Spleen (tissue), 11 donors: ENCODE results near the gene EPOP. TPM values are rescaled to one million over a fixed set of nuclear protein-coding genes. Genes with fewer than 3 reads are reported as not detected.
A peak's percentile ranks its signal among the peaks of the same experiment; 100 is the strongest.

Experiments
- DNase-seq: peaks from one replicate; pipeline ENCODE4 v3.0.0-alpha.2; 2020
- H3K27ac ChIP-seq, 8 donors: fragments of 200-600 bp; sonication (generic) in 7 of 8; 1 replicate in 4 of 8; 2 replicates in 4 of 8; pipeline versions ENCODE4 v1.5.0 to v1.8.0; 2016 to 2021; ENCODE audit warnings: inconsistent platforms in 4 of 8, mild to moderate bottlenecking in 4 of 8, moderate library complexity in 1 of 8
- H3K27me3 ChIP-seq, 7 donors: fragments of 200-600 bp; sonication (generic) in 6 of 7; replicated peaks in 1 of 7; 1 replicate in 4 of 7; 2 replicates in 3 of 7; pipeline versions ENCODE4 v1.5.0 to v1.8.0; 2016 to 2021; ENCODE audit warnings: inconsistent platforms in 3 of 7, mild to moderate bottlenecking in 1 of 7
- H3K36me3 ChIP-seq, 6 donors: fragments of 200-600 bp; sonication (generic) in 5 of 6; 1 replicate in 4 of 6; 2 replicates in 2 of 6; pipeline versions ENCODE4 v1.5.0 to v1.8.0; 2016 to 2021; ENCODE audit warnings: inconsistent platforms in 2 of 6
- H3K4me1 ChIP-seq, 6 donors: fragments of 200-600 bp; sonication (generic) in 5 of 6; 1 replicate in 3 of 6; 2 replicates in 3 of 6; pipeline versions ENCODE4 v1.5.0 to v1.8.0; 2016 to 2021; ENCODE audit warnings: inconsistent platforms in 3 of 6
- H3K4me3 ChIP-seq, 8 donors: fragments of 200-600 bp; sonication (generic) in 7 of 8; 1 replicate in 4 of 8; 2 replicates in 4 of 8; pipeline versions ENCODE4 v1.5.0 to v1.8.0; 2016 to 2021; ENCODE audit warnings: inconsistent platforms in 4 of 8, mild to moderate bottlenecking in 4 of 8, moderate library complexity in 2 of 8
- H3K9me3 ChIP-seq, 8 donors: fragments of 200-600 bp; sonication (generic) in 7 of 8; 1 replicate in 4 of 8; 2 replicates in 4 of 8; pipeline versions ENCODE4 v1.5.0 to v1.8.0; 2016 to 2021; ENCODE audit warnings: inconsistent platforms in 4 of 8
- CTCF ChIP-seq, 11 experiments: fragments of 200-600 bp in 7 of 11; fragments of 450-650 bp in 4 of 11; sonication (generic) in 4 of 11; IDR thresholded peaks in 8 of 11; conservative IDR thresholded peaks in 3 of 11; 1 replicate in 7 of 11; 2 replicates in 4 of 11; pipeline versions ENCODE4 v1.4.0 to v1.8.0; 2016 to 2021; ENCODE audit warnings: antibody characterized with exemption in 11 of 11, inconsistent platforms in 4 of 11, mild to moderate bottlenecking in 1 of 11
- POLR2A ChIP-seq, 3 donors: fragments of 450-650 bp; IDR thresholded peaks; one replicate each; pipeline ENCODE4 v1.5.1; 2017; ENCODE audit warnings: antibody characterized with exemption in 3 of 3, mild to moderate bottlenecking in 1 of 3
- POLR2AphosphoS5 ChIP-seq, 3 donors: sonication (generic); formaldehyde crosslinking; IDR thresholded peaks; one replicate each; pipeline ENCODE4 v1.5.1; 2017; ENCODE audit warnings: antibody characterized with exemption in 3 of 3
- WGBS, 5 donors: extraction: QIAGEN DNeasy Blood & Tissue Kit in 3 of 5; methylation state at CpG; one replicate each; pipeline versions ENCODE4 v1.1.5 to v1.1.7; 2013 to 2018; 5-methylcytosine and 5-hydroxymethylcytosine counted together
- intact Hi-C: fragments of 100-400 bp; cut with DNase I; formaldehyde crosslinking; loops from one replicate; pipeline ENCODE4 v1.15.0; 2023; ENCODE audit warnings: low total_unique reads
- polyA plus RNA-seq, 3 donors: library from polyadenylated mRNA; stranded (reverse); fragments of 200-250 nt; gene quantifications; one replicate each; pipeline ENCODE4 v1.2.1, GENCODE V29; 2013
- total RNA-seq, 7 donors: library from RNA; depleted of rRNA in 3 of 7; stranded (reverse); fragments of >200 nt in 3 of 7; fragmentation: NEBNext Ultra II Directional in 4 of 7; extraction: Animal tissue kit (Norgen Biotek cat#: 25700) in 4 of 7; gene quantifications; one replicate each; pipeline versions ENCODE4 v1.1.0 to v1.2.1, GENCODE V29; 2016 to 2021
- donor health status: healthy with polysubstance abuse.
- donor health status: DM: no; HTN: no; CAD: no; lungs with moderate emphysema.
- donor health status: DM: no; HTN: no; CAD: no.
- donor health status: Bipolar disorder and iron deficiency.
- donor health status: healthy.
- donor health status: DM: no; HTN: no; CAD: no.
- donor health status: DM: yes; HTN: yes; CAD: no.

EPOP gene
- total and polyA plus RNA-seq, 10 donors = 0.51 to 6.4 (median 2.6) TPM

- H3K27ac ChIP-seq = no peak overlapping the region
- WGBS, 5 donors = 50 to 71% (median 66%) methylated on average over 25 to 26 of the region's 26 CpGs
- intact Hi-C loops = no loop called here
- TF ChIP-seq CTCF (IDR thresholded peaks at IDR 0.05 in 8 of 11, conservative IDR thresholded peaks at IDR 0.05 in 3 of 11) (no peak), POLR2A (IDR thresholded peaks at IDR 0.05) (no peak), POLR2AphosphoS5 (IDR thresholded peaks at IDR 0.05) (peak in 2 of 3 donors; percentile 11 to 64)
- no peak for DNase-seq
- peaks cover 5 to 100% (median 87%) of the 10 kb centered on the region in 6 donors for H3K36me3 ChIP-seq
- H3K27me3 ChIP-seq = no peaks in the 10 kb centered on the region
- H3K4me1 ChIP-seq = peaks cover 6 to 63% (median 19%) of the 10 kb centered on the region in 6 donors
- no peak overlapping the region for H3K4me3 ChIP-seq
- no peaks in the 10 kb centered on the region for H3K9me3 ChIP-seq
Observed at GRCh38 chr17:38711792-38712571, 37.2 kb upstream of the EPOP start.

- Histone ChIP-seq H3K36me3 (peaks cover 5 to 90% (median 77%) of the 10 kb centered on the region in 6 donors), H3K4me3 (no peak overlapping the region), H3K9me3 (no peaks in the 10 kb centered on the region), H3K27ac (no peak overlapping the region), H3K27me3 (peaks cover 0 to 3% (median 0%) of the 10 kb centered on the region in 7 donors), H3K4me1 (peaks cover 11 to 73% (median 28%) of the 10 kb centered on the region in 6 donors)
- TF ChIP-seq POLR2A (IDR thresholded peaks at IDR 0.05) (no peak), CTCF (IDR thresholded peaks at IDR 0.05 in 8 of 11, conservative IDR thresholded peaks at IDR 0.05 in 3 of 11) (no peak), POLR2AphosphoS5 (IDR thresholded peaks at IDR 0.05) (no peak)
- intact Hi-C loops = no loop called here
- no peak for DNase-seq
- WGBS, 5 donors = 78 to 88% (median 84%) methylated on average over 5 of the region's 5 CpGs
Observed at GRCh38 chr17:38710985-38711384, 36.2 kb upstream of the EPOP start.

GRCh38 chr17:38710604-38710962, 35.8 kb upstream of the EPOP start:
- 89 to 96% (median 93%) methylated on average over 3 of the region's 3 CpGs for WGBS, 5 donors
- Histone ChIP-seq H3K4me1 (peaks cover 11 to 73% (median 30%) of the 10 kb centered on the region in 6 donors), H3K4me3 (no peak overlapping the region), H3K27me3 (peaks cover 0 to 7% (median 0%) of the 10 kb centered on the region in 7 donors), H3K36me3 (peaks cover 5 to 86% (median 73%) of the 10 kb centered on the region in 6 donors), H3K9me3 (no peaks in the 10 kb centered on the region), H3K27ac (no peak overlapping the region)
- TF ChIP-seq CTCF (IDR thresholded peaks at IDR 0.05 in 8 of 11, conservative IDR thresholded peaks at IDR 0.05 in 3 of 11) (no peak), POLR2AphosphoS5 (IDR thresholded peaks at IDR 0.05) (no peak), POLR2A (IDR thresholded peaks at IDR 0.05) (no peak)
- intact Hi-C loops = no loop called here
- DNase-seq = no peak

- 86 to 92% (median 90%) methylated on average over 13 of the region's 13 CpGs for WGBS, 5 donors
- no peak for TF ChIP-seq CTCF (IDR thresholded peaks at IDR 0.05 in 8 of 11, conservative IDR thresholded peaks at IDR 0.05 in 3 of 11)
- no peak for TF ChIP-seq POLR2A (IDR thresholded peaks at IDR 0.05)
- no peak for TF ChIP-seq POLR2AphosphoS5 (IDR thresholded peaks at IDR 0.05)
- no peak for DNase-seq
Observed at GRCh38 chr17:38709864-38710603, 35.3 kb upstream of the EPOP start.

More at GRCh38 chr17:38709864-38710603, 35.3 kb upstream of the EPOP start:
- Histone ChIP-seq H3K4me3 (no peak overlapping the region), H3K4me1 (peaks cover 11 to 71% (median 30%) of the 10 kb centered on the region in 6 donors), H3K27me3 (peaks cover 0 to 8% (median 0%) of the 10 kb centered on the region in 7 donors), H3K9me3 (no peaks in the 10 kb centered on the region), H3K27ac (no peak overlapping the region), H3K36me3 (peaks cover 5 to 80% (median 68%) of the 10 kb centered on the region in 6 donors)
- intact Hi-C loops = no loop called here
